Bronchial epithelial cell (primary cell): Measurements from ENCODE around the gene TBCE. TPM values are rescaled to one million over a fixed set of nuclear protein-coding genes. Genes with fewer than 3 reads are reported as not detected.
"Not testable (repeated sequence)": the region's sequence is repeated elsewhere in the genome, so short reads cannot be mapped to it uniquely, and the experiment has no call there.

ENCODE experiments used
- DNase-seq: peaks from one replicate; pipeline ENCODE4 v3.0.0-alpha.2; 2010; ENCODE audit warnings: low read depth
- FAIRE-seq: peaks from 2 replicates; lab custom pipeline; 2011; peaks lifted over from hg19 to GRCh38; lab: Jason Lieb, UNC
- H3K27me3 ChIP-seq: 2 replicates; pipeline ENCODE4 v1.5.1; 2011; ENCODE audit warnings: low read length; ENCODE audit not compliant: control insufficient read depth, insufficient read depth
- H3K36me3 ChIP-seq: 2 replicates; pipeline ENCODE4 v1.5.1; 2011; ENCODE audit warnings: low read length; ENCODE audit not compliant: control insufficient read depth, insufficient read depth
- H3K4me3 ChIP-seq: 2 replicates; pipeline ENCODE4 v1.5.1; 2011; ENCODE audit warnings: mild to moderate bottlenecking, low read depth, low read length, control low read depth
- total RNA-seq: library from RNA; depleted of rRNA; stranded (reverse); fragments of >200 nt; gene quantifications from 2 replicates; pipeline ENCODE4 v1.2.1, GENCODE V29; 2014
- TF ChIP-seq, protein P1 (sequence below): IDR thresholded peaks from 2 replicates; pipeline ENCODE4 v1.5.1; 2011; ENCODE audit warnings: mild to moderate bottlenecking, moderate library complexity, low read length, control low read depth, inconsistent platforms; ENCODE audit not compliant: insufficient read depth, severe bottlenecking

TBCE gene
- total RNA-seq, 1 donor from 2014 or later, result 25.0 TPM

DNA sequence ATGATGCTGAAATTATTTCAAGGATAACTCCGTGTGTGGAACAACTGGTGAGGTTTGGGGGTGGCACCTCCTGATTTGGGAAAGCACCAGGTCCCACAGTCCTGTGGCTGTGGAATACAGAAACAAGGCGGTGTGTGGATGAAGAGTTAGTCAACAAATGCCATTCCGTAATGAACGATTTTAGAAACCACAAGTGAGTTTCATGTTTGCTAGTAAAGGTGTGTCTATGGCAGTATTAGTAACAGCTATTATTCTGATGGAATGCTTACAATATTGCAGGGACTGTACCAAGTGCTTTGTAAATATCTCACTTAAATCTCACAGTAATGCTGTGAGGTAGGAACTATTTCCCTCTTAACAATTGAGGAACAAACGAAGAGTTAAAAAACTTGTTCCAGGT lies 83.2 kb downstream of the TBCE start:
- FAIRE-seq (peak; percentile 47), DNase-seq (peak; percentile 69)
- Histone ChIP-seq H3K36me3 (peaks cover 8% of the 10 kb centered on the region), H3K4me3 (no peak overlapping the region), H3K27me3 (no peaks in the 10 kb centered on the region)
- TF ChIP-seq, protein P1, sequence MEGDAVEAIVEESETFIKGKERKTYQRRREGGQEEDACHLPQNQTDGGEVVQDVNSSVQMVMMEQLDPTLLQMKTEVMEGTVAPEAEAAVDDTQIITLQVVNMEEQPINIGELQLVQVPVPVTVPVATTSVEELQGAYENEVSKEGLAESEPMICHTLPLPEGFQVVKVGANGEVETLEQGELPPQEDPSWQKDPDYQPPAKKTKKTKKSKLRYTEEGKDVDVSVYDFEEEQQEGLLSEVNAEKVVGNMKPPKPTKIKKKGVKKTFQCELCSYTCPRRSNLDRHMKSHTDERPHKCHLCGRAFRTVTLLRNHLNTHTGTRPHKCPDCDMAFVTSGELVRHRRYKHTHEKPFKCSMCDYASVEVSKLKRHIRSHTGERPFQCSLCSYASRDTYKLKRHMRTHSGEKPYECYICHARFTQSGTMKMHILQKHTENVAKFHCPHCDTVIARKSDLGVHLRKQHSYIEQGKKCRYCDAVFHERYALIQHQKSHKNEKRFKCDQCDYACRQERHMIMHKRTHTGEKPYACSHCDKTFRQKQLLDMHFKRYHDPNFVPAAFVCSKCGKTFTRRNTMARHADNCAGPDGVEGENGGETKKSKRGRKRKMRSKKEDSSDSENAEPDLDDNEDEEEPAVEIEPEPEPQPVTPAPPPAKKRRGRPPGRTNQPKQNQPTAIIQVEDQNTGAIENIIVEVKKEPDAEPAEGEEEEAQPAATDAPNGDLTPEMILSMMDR, result no peak

DNA sequence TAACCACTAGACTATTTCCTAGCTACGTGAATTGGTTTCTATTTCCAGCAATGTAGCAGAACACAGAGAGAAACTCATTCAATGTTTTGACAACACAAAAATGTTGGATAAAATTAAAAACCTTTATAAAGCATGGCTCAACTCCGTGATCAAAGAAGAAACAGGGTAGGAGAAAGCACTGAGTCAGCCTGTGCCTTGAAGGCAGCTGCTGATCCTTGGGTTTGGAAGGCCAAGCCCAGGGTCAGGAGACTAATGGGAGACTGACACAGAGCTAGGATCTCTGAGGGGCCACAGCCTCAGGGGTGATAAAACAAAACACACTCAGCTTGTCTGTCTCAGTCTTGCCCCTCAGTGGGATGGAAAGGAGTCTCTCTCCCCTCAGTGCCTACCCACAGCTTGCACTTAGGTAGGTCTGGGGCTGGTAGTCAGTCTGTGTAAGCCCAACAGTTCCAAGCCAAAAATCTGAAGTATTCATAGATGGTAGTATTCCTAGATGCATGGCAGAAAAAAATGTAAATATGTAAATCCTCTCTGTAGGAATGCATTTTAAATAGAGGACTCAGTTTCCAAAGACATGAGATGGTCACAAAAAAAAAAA lies 83.8 kb downstream of the TBCE start:
- peaks cover 10% of the 10 kb centered on the region for H3K36me3 ChIP-seq
- TF ChIP-seq, protein P1, result no peak
- no peak for FAIRE-seq

DNA sequence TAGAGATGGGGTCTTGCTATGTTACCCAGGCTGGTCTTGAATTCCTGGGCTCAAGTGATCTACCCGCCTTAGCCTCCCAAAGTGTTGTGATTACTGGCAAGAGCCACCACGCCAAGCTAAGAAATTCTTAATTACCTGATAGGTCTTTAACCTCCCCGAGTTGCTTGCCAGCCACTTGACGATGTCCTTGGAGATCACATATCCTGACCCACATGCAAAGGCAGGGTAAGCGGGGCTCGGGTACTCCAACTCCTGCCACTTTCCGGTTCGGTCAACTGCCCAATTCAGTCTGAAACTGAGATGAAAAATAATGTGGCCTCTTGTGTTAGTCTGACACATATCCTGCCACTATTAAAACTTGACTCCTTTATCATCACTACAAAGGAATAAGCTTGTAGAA lies 86.8 kb downstream of the TBCE start:
- peaks cover 10% of the 10 kb centered on the region for H3K36me3 ChIP-seq
- DNase-seq (no peak), FAIRE-seq (no peak)

More for the DNA sequence above, 83.8 kb downstream of the TBCE start:
- Histone ChIP-seq H3K4me3 (no peak overlapping the region), H3K27me3 (no peaks in the 10 kb centered on the region)
- no peak for DNase-seq

DNA sequence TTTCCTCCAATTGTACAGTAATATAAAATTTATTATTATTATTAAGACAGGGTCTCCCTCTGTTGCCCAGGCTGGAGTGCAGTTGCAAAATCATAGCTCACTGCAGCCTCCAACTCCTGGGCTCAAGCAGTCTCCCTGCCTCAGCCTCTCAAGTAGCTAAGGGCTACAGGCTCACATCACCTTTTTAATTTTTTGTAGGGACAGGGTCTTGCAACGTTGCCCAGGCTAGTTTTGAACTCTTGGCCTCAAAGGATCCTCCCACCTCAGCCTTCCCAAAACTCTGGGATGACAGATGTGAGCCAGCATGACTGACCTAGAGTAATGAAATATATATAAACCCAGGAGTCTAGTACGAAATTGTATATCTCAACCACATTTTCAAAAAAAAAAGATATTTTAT lies 87.9 kb downstream of the TBCE start:
- TF ChIP-seq, protein P1, result no peak
- no peak for DNase-seq
- Histone ChIP-seq H3K27me3 (no peaks in the 10 kb centered on the region), H3K4me3 (no peak overlapping the region), H3K36me3 (peaks cover 10% of the 10 kb centered on the region)
- no peak for FAIRE-seq

More for the DNA sequence above, 86.8 kb downstream of the TBCE start:
- Histone ChIP-seq H3K27me3 (no peaks in the 10 kb centered on the region), H3K4me3 (no peak overlapping the region)
- TF ChIP-seq, protein P1, result no peak

DNA sequence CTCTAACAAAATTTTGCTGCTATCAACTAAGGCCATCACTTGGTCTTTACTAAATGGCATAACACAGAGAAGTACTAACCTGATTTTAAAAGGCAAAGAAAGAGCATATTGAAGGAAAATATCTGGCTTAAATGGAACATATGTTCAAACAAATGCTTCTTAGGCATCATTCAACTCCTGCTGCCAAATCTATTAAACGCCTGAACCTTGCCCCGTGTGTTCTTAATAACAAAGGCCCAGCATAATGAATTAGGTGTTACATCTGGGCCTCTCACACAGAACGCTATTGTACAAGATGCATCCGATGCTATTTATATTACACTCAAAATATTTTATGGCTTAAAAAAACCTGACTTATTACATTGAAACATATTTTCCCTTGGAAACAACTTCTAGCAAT lies 88.6 kb downstream of the TBCE start:
- FAIRE-seq (no peak), DNase-seq (no peak)
- H3K4me3 ChIP-seq, result no peak overlapping the region
- H3K27me3 ChIP-seq, result no peaks in the 10 kb centered on the region
- peaks cover 11% of the 10 kb centered on the region for H3K36me3 ChIP-seq
- TF ChIP-seq, protein P1, result no peak

DNA sequence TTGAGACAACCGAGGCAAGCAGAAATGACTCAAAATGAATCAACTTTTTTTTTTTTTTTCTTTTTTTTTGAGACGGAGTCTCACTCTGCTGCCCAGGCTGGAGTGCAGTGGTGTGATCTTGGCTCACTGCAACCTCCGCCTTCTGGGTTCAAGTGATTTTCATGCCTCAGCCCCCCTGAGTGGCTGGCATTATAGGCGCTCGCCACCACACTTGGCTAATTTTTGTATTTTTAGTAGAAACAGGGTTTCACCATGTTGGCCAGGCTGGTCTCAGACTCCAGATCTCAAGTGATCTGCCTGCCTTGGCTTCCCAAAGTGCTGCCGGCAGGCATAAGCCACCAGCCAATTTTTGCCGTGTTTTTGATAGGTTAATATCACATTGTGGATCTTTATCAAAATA lies 90.6 kb downstream of the TBCE start:
- not testable (repeated sequence) for H3K27me3 ChIP-seq, DNase-seq, H3K4me3 ChIP-seq, FAIRE-seq
- peaks cover 10% of the 10 kb centered on the region for H3K36me3 ChIP-seq
